GM12872 (cell line): ENCODE measurements around the gene MOG.

ENCODE experiments used
- TF ChIP-seq, protein P1 (sequence below): IDR thresholded peaks from 3 replicates; pipeline ENCODE4 v1.5.1; 2011; ENCODE audit warnings: low read depth, mild to moderate bottlenecking, low read length, moderate library complexity; ENCODE audit not compliant: insufficient read depth

MOG gene

DNA sequence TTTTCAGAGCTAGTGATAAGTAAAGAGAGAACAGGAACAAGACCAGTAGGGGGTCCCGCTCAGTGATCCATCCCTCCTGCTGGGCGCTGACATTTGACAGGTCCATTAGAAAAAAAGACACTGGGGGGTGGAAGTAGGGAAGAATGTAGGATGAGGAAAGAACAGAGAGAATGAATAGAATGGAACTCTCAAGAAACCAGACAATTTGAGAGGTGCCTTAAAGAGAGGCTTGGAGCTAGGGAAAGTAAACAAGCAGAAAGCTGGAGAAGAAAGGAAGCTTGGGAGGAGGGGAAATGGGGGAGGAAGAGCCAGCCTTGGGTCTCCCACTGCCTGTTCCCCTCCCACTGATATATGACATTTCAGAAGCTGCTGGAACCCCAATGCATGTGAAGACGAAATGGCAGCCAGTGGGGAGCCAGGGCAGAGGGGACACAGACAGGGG, 32.4 kb upstream of the MOG start:
- TF ChIP-seq, protein P1, sequence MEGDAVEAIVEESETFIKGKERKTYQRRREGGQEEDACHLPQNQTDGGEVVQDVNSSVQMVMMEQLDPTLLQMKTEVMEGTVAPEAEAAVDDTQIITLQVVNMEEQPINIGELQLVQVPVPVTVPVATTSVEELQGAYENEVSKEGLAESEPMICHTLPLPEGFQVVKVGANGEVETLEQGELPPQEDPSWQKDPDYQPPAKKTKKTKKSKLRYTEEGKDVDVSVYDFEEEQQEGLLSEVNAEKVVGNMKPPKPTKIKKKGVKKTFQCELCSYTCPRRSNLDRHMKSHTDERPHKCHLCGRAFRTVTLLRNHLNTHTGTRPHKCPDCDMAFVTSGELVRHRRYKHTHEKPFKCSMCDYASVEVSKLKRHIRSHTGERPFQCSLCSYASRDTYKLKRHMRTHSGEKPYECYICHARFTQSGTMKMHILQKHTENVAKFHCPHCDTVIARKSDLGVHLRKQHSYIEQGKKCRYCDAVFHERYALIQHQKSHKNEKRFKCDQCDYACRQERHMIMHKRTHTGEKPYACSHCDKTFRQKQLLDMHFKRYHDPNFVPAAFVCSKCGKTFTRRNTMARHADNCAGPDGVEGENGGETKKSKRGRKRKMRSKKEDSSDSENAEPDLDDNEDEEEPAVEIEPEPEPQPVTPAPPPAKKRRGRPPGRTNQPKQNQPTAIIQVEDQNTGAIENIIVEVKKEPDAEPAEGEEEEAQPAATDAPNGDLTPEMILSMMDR = no peak

DNA sequence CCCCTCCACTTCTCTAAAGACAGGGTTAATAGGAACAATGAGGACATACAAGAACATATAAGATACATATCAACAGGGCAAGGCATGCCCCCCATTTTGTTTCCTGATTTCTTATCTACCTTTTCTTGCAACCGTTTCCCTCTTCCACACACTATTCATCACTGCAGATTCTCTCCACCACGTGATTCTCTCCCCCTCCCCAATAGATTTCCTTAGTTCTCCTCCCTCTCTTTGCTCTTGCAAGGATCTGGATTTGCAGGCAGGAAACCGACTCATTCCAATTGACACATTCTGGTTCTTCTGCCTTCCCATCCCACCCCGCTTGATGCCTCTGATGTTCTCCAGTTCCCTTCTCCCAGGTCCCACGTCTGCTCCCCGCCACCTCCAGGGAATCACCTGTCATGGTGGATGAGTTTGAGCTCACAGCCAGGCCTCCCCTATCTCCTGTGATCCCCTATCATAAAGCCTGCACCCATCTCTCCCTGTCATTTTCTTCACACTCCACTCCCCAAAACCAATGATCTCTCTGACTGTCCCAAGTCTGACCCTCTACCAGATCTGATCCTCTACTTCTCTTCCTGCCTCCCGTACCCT, 31.5 kb upstream of the MOG start:
- TF ChIP-seq, protein P1 = no peak

DNA sequence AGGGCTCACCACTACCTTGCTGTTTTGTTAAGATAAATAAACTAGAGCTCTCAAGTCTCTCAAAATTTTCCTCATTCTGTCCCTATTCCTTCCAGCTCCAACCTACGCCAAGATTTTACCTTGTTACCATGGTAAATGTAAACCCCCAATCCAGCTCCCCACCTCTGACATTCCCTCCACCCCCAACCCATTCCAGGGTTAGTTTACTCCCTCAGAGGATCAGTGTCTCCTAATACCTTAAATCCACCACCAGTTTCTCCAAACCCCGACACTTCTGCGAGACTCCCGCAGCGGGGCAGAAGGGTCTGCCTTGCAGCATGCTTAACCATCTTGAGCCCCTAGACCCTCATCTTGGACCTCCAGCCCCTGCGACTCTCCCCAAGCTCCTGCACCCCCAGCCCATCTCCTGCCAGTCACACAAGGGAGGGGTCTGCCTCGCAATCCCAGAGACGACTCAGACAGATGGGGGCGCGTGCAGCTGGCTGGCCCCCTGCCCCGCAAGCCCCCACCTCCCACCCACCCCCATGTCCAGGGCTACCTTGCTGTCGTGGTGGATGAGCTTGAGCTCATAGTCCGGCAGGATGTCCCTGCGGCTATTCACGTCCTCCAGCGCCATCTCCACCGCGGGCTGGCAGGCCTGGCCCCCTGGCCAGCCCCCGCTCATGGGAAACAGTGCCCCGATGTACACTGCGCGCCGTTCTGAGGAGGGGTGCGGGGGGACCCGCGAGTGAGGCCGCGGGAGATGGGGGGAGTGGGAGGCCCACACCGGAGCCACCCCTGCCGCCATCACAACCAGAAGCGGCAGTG, 29.7 kb upstream of the MOG start:
- TF ChIP-seq, protein P1 = no peak

DNA sequence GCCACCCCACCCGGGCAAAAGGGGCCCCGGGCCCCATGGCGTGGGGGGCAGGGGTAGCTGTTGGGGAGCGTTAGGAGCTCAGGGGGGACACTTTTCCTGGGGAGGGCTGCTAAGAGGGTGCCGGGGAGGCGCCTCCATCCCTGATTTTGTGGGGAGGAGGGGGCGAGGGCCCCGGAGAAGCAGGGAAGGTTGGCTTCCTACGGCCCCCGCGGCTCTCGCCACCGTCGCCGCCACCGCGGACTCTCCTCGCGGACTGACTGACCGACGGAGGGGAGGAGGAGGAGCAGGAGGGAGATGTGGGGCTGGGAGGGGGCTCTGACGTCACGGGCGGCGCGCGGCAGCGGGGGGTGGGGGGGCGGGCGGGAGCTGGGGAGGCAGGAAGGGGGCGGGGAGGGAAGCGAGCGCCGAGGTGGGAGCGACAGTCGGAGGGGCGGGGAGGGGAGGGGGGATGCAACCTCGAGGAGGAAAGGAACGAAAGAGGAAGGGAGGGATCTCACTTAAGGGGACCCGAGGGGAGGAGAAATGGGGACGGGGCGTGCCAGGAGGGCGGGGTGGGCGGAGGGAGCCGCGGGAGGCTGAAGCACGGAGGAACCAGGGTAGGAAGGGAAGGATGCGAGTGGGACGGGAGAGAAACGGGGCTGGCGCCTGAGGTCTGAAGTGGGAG, 29.0 kb upstream of the MOG start:
- TF ChIP-seq, protein P1 = no peak

DNA sequence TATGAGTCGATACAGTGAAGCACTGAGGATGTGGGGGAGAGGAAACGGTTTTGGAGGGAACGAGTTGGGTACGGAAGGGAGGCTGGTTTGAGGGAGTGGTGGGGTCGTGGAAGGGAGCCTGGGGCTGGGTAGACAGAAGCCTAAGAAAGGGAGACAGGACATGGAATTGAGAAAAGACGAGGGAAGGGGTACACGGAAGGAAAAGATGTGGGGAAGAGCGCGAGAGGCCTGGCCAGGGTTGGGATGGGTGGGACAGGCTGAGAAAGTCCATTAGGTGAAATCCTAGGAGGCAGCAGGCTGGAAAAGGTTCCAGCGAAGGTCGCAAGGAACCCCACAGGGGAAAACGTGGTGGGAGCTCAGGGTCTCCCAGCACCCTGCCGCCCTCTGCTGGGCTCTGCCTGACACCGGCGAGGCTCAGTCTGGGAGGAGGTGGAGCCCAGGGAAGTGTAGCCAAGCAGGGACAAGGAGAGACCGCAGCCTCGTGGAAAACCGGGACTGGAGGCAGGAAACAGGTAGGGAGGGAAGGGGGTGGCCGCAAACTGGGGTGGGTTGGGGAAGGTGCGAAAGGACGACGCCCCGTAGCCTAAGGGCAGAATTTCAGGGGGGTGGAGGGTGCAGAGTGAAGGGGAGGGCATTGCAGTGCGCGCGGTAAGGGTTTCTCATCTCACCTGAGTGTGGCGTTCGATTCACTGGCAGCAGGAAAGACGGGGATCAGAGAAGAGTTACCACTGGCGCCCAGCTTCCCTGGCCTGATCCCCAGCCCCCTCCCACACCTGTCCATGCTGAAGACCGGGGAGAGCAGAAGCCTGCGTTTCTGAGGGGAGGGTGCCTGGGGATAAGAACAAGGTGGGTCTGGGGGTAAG, 28.2 kb upstream of the MOG start:
- TF ChIP-seq, protein P1 = peak; percentile 88

DNA sequence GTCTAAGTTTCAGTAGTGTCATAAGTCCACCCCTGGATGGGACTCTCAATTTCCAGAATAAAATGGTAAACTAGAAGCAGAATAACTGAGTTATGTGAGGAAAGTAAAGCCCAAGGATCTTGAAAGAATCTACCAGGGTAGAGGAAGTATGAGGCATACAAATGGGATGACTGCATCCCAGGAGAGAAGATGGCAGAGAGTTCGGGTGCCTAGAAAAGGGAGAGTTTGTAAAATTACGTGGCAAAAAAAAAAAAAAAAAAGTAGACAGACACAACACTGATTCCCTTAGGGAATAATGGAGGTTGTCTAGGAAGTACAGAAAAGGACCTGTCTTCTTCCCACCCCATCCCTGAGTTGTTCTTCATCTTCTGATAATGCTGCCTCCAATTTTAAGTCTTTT, 27.3 kb upstream of the MOG start:
- TF ChIP-seq, protein P1 = no peak

DNA sequence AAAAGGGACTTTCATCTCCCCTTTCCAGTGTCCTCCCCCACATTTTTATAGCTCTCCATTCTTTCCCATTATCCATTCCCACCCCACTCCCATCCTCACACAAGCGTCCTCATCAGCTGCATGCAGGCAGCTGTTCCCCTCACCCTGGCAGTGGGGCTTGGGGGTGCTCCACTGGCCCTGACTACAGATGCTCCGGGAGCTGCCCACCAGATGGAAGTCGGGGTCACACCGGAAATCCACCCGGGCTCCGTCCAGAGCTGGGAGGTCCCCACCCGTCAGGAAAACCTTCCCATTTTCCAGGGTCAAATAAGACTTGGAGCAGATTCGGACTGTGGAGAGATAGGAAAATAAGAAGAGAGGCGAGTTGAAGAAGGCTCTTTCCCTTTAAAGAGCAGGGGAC, 26.6 kb upstream of the MOG start:
- TF ChIP-seq, protein P1 = no peak
